Thoracic aorta endothelial cell (primary cell): Measurements from ENCODE around the gene FANCF. TPM values are rescaled to one million over a fixed set of nuclear protein-coding genes. Genes with fewer than 3 reads are reported as not detected.

ENCODE experiments used
- total RNA-seq: library from RNA; depleted of rRNA; stranded (reverse); fragments of >200 nt; gene quantifications from 2 replicates; pipeline ENCODE4 v1.2.3, GENCODE V29; 2012

The FANCF gene, protein sequence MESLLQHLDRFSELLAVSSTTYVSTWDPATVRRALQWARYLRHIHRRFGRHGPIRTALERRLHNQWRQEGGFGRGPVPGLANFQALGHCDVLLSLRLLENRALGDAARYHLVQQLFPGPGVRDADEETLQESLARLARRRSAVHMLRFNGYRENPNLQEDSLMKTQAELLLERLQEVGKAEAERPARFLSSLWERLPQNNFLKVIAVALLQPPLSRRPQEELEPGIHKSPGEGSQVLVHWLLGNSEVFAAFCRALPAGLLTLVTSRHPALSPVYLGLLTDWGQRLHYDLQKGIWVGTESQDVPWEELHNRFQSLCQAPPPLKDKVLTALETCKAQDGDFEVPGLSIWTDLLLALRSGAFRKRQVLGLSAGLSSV
- 11.4 and 15.9 TPM in 2 replicates for total RNA-seq

DNA sequence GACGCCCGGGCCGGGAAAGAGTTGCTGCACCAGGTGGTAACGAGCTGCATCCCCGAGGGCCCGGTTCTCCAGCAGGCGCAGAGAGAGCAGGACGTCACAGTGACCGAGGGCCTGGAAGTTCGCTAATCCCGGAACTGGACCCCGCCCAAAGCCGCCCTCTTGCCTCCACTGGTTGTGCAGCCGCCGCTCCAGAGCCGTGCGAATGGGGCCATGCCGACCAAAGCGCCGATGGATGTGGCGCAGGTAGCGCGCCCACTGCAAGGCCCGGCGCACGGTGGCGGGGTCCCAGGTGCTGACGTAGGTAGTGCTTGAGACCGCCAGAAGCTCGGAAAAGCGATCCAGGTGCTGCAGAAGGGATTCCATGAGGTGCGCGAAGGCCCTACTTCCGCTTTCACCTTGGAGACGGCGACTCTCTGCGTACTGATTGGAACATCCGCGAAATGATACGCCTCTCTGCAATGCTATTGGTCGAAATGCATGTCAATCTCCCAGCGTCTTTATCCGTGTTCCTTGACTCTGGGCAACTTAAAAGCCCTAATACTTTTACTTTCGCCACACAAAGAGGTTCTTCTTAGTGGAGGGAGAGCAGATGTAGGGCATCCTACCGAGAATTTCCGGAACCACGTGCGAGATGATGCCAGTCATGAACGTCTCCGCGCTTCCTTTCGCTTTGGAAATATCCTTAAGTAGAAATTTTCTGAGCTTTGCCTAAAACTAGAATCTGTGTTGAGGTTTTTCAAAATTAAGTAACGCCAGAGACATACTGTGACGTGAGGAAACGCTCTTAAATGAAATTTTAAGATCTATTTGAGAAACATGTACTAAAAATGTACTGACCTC, at the start of gene FANCF:
Gene FANCF, minus strand, starts transcription at position 376 of the 840 bp plus-strand sequence. Its CDS starts 13 bp downstream, at position 363.

DNA sequence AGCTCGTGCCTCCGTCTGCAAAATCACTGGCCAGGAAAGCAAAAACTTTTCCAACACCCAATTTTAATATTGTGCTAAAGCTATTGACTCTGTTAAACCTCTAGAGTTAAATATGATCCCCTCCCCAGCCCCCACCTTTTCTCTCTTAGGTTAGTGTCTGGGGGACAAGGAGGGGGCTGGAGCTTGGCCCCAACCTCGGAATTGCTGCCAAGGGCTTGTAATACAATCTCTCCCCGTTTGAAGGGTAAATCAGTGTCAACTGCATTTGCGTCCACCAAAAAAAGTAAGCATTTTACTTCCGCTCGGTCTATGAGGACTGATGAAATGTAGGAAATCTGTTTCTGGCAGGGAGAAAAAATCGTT, 40.7 kb upstream of the FANCF start, which contains the start of gene GAS2:
Gene GAS2, plus strand, starts transcription at position 287 of the 363 bp plus-strand sequence. CDS start 8,259 bp downstream, outside the sequence.

Other genes with a start within 250 kb of the FANCF start
- 0.65 and 1.3 TPM in 2 replicates for gene GAS2, start 40.8 kb upstream of the FANCF start, total RNA-seq
- gene SVIP, start 204.0 kb upstream of the FANCF start, total RNA-seq, result 43.8 and 60.8 TPM in 2 replicates
- gene CCDC179, start 234.7 kb upstream of the FANCF start, total RNA-seq, result not detected in 2 replicates